GM19238 (cell line): ENCODE data around the gene TNNC1.

Experiments
- DNase-seq: peaks from one replicate; pipeline ENCODE4 v3.0.0; 2011; ENCODE audit warnings: low spot score; ENCODE audit not compliant: insufficient read length

Gene TNNC1

GRCh38 chr3:52484680-52485461 lies 31.0 kb upstream of the TNNC1 start:
- no peak for DNase-seq

- DNase-seq = no peak
These were observed 29.9 kb upstream of the TNNC1 start for GRCh38 chr3:52483577-52484381.

GRCh38 chr3:52483081-52483480 lies 29.2 kb upstream of the TNNC1 start:
- no peak for DNase-seq

GRCh38 chr3:52481819-52482521 lies 28.1 kb upstream of the TNNC1 start:
- no peak for DNase-seq

- DNase-seq = no peak
These were observed 27.2 kb upstream of the TNNC1 start for GRCh38 chr3:52480768-52481715.

GRCh38 chr3:52479877-52480575 lies 26.2 kb upstream of the TNNC1 start:
- DNase-seq = no peak

- no peak for DNase-seq
These were observed 25.4 kb upstream of the TNNC1 start for GRCh38 chr3:52479037-52479876.

GRCh38 chr3:52477796-52478095 lies 23.9 kb upstream of the TNNC1 start:
- DNase-seq = no peak

- DNase-seq = no peak
These were observed 23.4 kb upstream of the TNNC1 start for GRCh38 chr3:52477076-52477795.

- no peak for DNase-seq
These were observed 19.2 kb upstream of the TNNC1 start for GRCh38 chr3:52473026-52473425.

GRCh38 chr3:52472239-52473000 lies 18.6 kb upstream of the TNNC1 start:
- no peak for DNase-seq

GRCh38 chr3:52471371-52472238 lies 17.8 kb upstream of the TNNC1 start:
- DNase-seq = peak; percentile 49

- DNase-seq = no peak
These were observed 17.1 kb upstream of the TNNC1 start for GRCh38 chr3:52470920-52471319.

- DNase-seq = no peak
These were observed 15.2 kb upstream of the TNNC1 start for GRCh38 chr3:52469001-52469400.

GRCh38 chr3:52468336-52468735 lies 14.5 kb upstream of the TNNC1 start:
- DNase-seq = no peak

- no peak for DNase-seq
These were observed 9.6 kb upstream of the TNNC1 start for GRCh38 chr3:52463416-52463815.

- no peak for DNase-seq
These were observed 8.0 kb upstream of the TNNC1 start for GRCh38 chr3:52461874-52462273.
